ENCODE results near the gene TBC1D1.

Gene TBC1D1

DNA sequence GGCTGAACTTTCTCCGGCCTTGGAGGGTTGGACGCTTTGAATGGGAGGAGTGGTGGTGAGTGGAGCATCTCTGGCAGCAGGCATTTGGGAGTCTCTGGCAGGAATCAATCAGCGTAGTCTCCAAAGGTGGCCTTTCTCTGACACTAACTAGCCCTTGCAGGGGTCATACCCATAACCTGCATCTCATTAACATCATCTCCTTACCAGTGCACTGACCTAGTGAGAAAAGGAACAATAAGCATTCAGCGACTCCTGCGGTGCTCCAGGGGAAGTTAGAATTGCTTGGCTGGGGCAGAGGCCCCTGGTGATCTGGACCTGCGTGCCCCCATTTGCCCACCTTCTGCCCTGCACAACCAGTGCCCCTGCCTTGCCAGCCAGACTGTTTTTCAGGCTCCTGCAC lies 231.2 kb downstream of the TBC1D1 start:
- TF ChIP-seq, protein P1, sequence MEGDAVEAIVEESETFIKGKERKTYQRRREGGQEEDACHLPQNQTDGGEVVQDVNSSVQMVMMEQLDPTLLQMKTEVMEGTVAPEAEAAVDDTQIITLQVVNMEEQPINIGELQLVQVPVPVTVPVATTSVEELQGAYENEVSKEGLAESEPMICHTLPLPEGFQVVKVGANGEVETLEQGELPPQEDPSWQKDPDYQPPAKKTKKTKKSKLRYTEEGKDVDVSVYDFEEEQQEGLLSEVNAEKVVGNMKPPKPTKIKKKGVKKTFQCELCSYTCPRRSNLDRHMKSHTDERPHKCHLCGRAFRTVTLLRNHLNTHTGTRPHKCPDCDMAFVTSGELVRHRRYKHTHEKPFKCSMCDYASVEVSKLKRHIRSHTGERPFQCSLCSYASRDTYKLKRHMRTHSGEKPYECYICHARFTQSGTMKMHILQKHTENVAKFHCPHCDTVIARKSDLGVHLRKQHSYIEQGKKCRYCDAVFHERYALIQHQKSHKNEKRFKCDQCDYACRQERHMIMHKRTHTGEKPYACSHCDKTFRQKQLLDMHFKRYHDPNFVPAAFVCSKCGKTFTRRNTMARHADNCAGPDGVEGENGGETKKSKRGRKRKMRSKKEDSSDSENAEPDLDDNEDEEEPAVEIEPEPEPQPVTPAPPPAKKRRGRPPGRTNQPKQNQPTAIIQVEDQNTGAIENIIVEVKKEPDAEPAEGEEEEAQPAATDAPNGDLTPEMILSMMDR (IDR thresholded peaks at IDR 0.05; ENCODE audit: low read depth, low read length): no peak

DNA sequence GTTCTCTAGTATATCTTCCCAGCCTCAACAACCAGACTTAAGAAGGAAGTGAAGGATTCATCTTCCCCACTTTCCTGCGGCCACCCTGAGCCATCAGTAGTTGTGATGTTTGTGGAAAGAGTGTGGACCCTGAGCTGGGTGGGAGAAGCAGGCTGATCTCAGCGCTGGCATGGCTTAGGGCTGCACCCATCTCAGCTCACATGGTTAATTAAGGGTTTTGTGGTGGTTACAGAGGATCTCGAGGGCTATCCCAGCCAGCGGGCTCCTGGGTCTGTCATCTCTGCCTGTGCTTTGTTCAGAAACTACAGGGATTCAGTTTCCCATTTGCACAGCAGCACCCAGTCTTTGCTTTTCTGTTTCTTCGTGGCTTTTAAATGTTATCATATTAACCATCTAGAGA lies 232.7 kb downstream of the TBC1D1 start:
- TF ChIP-seq, protein P1 (IDR thresholded peaks at IDR 0.05; ENCODE audit: low read depth, low read length): no peak
- H3K4me3 ChIP-seq (ENCODE audit: low read depth, low read length): no peak overlapping the region

More for the DNA sequence above, 231.2 kb downstream of the TBC1D1 start:
- H3K4me3 ChIP-seq (ENCODE audit: low read depth, low read length): no peak overlapping the region

DNA sequence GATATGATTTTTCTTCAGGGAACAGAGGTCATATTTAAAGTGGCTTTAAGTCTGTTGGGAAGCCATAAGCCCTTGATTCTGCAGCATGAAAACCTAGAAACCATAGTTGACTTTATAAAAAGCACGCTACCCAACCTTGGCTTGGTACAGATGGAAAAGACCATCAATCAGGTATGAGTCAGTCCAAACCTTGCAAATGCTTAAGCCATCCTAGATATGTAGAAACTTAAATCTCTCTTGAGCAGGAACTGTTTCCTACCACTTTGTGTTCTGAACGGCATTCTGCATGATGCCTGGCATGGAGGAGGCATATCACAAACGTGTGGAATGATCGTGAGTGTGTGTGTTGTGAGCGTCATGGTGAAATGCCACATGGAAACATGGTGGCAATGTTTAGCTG lies 234.1 kb downstream of the TBC1D1 start:
- no peak overlapping the region for H3K4me3 ChIP-seq (ENCODE audit: low read depth, low read length)
- TF ChIP-seq, protein P1 (IDR thresholded peaks at IDR 0.05; ENCODE audit: low read depth, low read length): no peak

DNA sequence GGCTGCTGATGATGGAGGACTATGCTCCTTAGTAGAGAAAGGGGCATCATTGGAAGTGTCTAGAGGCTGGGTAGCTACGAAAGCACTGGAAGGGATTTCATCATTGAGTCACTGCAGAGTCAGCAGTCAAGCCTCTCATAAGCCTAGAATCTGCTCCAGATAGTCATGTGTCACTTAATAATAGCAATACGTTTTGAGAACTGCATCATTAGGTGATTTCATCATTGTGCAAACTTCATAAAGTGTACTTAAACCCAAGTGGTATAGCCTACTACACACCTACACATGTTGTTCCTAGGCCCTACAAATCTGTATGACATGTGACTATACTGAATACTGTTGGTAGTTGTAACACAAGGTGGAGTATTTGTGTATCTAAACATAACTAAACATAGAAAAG lies 234.9 kb downstream of the TBC1D1 start:
- H3K4me3 ChIP-seq (ENCODE audit: low read depth, low read length): no peak overlapping the region
- TF ChIP-seq, protein P1 (IDR thresholded peaks at IDR 0.05; ENCODE audit: low read depth, low read length): no peak

DNA sequence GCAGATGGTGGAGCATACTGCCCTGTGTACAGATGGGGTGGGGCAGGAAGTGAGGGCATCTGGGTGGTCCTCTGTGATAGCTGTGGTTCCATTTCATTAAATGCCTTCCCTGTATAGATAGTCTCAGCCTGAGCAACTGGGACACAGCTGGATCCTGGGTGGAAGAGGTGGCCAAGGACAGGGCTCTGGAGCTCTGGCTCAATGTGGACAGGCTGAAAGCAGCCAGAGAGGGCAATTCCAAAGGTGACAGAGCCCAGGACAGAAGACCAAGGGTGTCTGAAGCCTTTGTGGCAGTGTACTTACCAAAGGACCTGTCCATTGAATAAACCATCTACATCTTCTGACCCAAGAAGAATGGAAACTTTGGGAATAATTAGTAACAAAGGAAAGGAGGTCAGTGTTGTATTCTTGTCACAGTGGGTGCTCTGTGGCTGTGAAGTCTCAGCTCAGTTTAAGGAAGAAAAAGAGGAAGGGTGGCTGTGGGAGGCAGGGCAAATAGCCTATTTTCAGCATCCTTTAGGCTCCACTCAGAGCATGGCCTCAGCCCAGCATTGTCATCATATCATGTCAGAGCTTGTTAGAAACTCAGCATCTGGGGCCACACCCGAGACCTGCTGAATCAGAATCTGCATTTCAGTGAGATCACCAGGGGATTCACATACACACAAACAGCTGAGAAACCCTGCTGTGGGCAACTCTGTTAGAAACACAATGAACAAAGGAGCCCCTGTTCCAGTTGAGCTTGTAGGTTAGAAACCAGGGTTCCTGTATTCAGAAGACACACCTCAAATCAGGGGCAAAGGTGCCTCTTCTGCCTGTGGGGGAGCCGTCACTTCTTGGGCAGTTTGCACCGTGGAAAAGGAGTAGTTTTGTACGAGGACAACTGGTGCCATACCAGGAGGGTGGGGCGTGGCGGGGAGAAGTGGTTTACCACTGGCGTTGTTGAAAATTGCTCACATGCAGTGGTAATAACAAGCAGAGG lies 237.9 kb downstream of the TBC1D1 start:
- TF ChIP-seq, protein P1 (IDR thresholded peaks at IDR 0.05; ENCODE audit: low read depth, low read length): no peak
- H3K4me3 ChIP-seq (ENCODE audit: low read depth, low read length): no peak overlapping the region

DNA sequence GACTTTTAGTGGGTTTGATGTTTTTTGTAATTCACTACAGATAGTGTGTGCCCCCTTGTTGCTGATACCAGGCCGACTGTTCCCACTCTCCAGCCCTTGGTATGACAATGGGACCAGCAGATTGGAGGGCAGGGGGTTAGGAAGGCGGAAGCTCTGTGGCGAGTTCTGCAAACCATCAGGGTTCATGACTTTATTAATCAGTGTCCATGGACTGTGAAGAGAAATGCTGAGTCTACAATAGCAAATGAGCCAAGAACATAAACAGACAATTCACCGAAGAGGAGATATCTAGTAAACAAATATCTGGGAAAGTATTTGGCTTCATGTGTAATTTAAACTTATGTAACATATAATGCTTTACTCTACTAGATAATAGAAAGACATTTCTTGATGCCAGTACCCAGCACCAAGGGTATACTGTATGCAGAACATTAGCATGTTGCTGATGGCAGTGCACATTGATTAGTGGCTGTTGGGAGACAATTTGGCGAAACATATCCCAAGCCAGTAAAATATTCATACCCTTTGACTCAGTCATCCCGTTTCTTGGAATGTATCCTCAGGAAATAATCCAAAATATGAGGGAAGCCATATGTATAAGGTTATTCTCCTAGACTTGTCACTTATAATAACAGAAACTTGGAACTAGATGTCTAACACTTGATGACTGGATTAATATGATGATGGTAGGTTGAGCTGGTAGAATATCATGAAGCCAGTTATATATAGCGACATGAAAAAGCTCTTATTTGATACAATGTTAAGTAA lies 238.8 kb downstream of the TBC1D1 start:
- no peak overlapping the region for H3K4me3 ChIP-seq (ENCODE audit: low read depth, low read length)
- TF ChIP-seq, protein P1 (IDR thresholded peaks at IDR 0.05; ENCODE audit: low read depth, low read length): no peak

DNA sequence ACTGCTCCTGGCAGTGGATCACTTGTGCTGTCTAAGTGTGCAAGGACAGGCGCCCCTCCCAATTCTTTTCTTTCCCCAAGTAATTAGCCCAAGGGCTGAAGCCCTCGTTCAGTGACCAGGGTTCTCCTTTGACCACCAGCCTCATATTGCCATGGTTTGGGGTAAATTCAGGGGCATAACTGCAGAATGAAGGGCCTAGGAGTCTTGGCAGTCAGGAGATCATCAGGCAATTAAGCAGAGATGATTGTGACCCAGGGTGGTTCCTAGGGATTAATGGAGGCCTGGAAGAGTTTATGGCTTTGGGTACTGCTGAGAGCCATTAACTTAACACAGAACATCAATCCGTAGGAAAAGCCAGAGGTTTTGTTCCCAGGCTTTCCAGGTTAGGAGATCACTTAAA lies 240.0 kb downstream of the TBC1D1 start:
- H3K4me3 ChIP-seq (ENCODE audit: low read depth, low read length): no peak overlapping the region
- TF ChIP-seq, protein P1 (IDR thresholded peaks at IDR 0.05; ENCODE audit: low read depth, low read length): no peak

Measured in WI38 (cell line).